Skin of body (tissue), 2 donors: ENCODE data around the gene ZNF571. TPM values are rescaled to one million over a fixed set of nuclear protein-coding genes. Genes with fewer than 3 reads are reported as not detected.
A peak's percentile ranks its signal among the peaks of the same experiment; 100 is the strongest.

Experiments used
- DNase-seq: peaks from one replicate; lab custom pipeline; 2025; lab: John Stamatoyannopoulos, UW
- total RNA-seq: library from RNA; depleted of rRNA; stranded (reverse); fragments of >200 nt; gene quantifications from one replicate; pipeline ENCODE4 v1.2.3, GENCODE V29; 2014

The ZNF571 gene
- 7.4 TPM for total RNA-seq

GRCh38 chr19:37594304-37594981 lies at the start of gene ZNF571, which contains the start of gene ZNF540:
TSS of gene ZNF571 (minus strand) at chr19:37594792. CDS start at chr19:37586676, 8,116 bp downstream.
TSS of gene ZNF540 (plus strand) at chr19:37594876. CDS start at chr19:37598448, 3,572 bp downstream.
- peak; percentile 89 for DNase-seq

- DNase-seq, result no peak
Observed at GRCh38 chr19:37635076-37636056, 40.8 kb upstream of the ZNF571 start.

GRCh38 chr19:37594982-37595382 lies 390 bp upstream of the ZNF571 start:
- DNase-seq, result peak; percentile 68

- DNase-seq, result peak; percentile 10
Observed at GRCh38 chr19:37593996-37594303, 642 bp downstream of the ZNF571 start.

- no peak for DNase-seq
Observed at GRCh38 chr19:37583340-37583739, 11.3 kb downstream of the ZNF571 start.

GRCh38 chr19:37572203-37572602 lies 22.4 kb downstream of the ZNF571 start:
- DNase-seq, result no peak

- no peak for DNase-seq
Observed at GRCh38 chr19:37565370-37565669, 29.3 kb downstream of the ZNF571 start.

GRCh38 chr19:37564624-37565369 lies 29.8 kb downstream of the ZNF571 start:
- no peak for DNase-seq

- no peak for DNase-seq
Observed at GRCh38 chr19:37563518-37563917, 31.1 kb downstream of the ZNF571 start.

GRCh38 chr19:37551129-37551993 lies 43.2 kb downstream of the ZNF571 start:
- no peak for DNase-seq

- no peak for DNase-seq
Observed at GRCh38 chr19:37537391-37537947, 57.1 kb downstream of the ZNF571 start.

- DNase-seq, result no peak
Observed at GRCh38 chr19:37519890-37520289, 74.7 kb downstream of the ZNF571 start.

Other genes starting within 250 kb of the ZNF571 start
- gene ZNF527, start 223.7 kb downstream of the ZNF571 start, total RNA-seq, result 9.3 TPM
- 11.3 TPM for gene ZNF569, start 127.3 kb downstream of the ZNF571 start, total RNA-seq
- 7.2 TPM for gene ZNF570, start 125.4 kb downstream of the ZNF571 start, total RNA-seq
- 7.7 TPM for gene ZNF793, start 87.9 kb downstream of the ZNF571 start, total RNA-seq
- 2.4 TPM for gene ZNF540, start 84 bp upstream of the ZNF571 start, total RNA-seq
- 22.0 TPM for gene ZFP30, start 60.7 kb upstream of the ZNF571 start, total RNA-seq
- gene ZNF607, start 125.0 kb upstream of the ZNF571 start, total RNA-seq, result 7.4 TPM
- gene ZNF573, start 184.8 kb upstream of the ZNF571 start, total RNA-seq, result 15.6 TPM